CD14-positive monocyte (primary cell): Measurements from ENCODE around the gene CCDC68. TPM values are rescaled to one million over a fixed set of nuclear protein-coding genes. Genes with fewer than 3 reads are reported as not detected.

Experiments
- DNase-seq, 3 donors: peaks; one replicate each; pipeline ENCODE4 v3.0.0-alpha.2; 2011 to 2022
- H2AFZ ChIP-seq: 2 replicates; pipeline ENCODE4 v1.6.0; 2012; ENCODE audit warnings: mild to moderate bottlenecking, low read depth, low read length, inconsistent platforms; ENCODE audit not compliant: insufficient read depth, poor library complexity, severe bottlenecking
- H3K27ac ChIP-seq, 2 donors: 1 replicate in 1 of 2; 2 replicates in 1 of 2; pipeline ENCODE4 v1.5.1; 2012 to 2013; ENCODE audit warnings: low read length in 2 of 2, control low read depth in 1 of 2, inconsistent platforms in 1 of 2, low read depth in 1 of 2, mild to moderate bottlenecking in 1 of 2
- H3K27me3 ChIP-seq, 2 donors: one replicate each; pipeline versions ENCODE4 v1.6.0 to v1.6.1; 2011 to 2013; ENCODE audit warnings: low read length in 2 of 2; ENCODE audit not compliant: control insufficient read depth in 2 of 2, insufficient read depth in 2 of 2
- H3K36me3 ChIP-seq, 2 donors: replicated peaks in 1 of 2; 1 replicate in 1 of 2; 2 replicates in 1 of 2; pipeline versions ENCODE4 v1.5.1 to v1.6.1; 2012 to 2013; ENCODE audit warnings: low read length in 2 of 2, control low read depth in 1 of 2, inconsistent platforms in 1 of 2, mild to moderate bottlenecking in 1 of 2; ENCODE audit not compliant: insufficient read depth in 2 of 2, control insufficient read depth in 1 of 2
- H3K4me1 ChIP-seq, 2 donors: 1 replicate in 1 of 2; 2 replicates in 1 of 2; pipeline versions ENCODE4 v1.5.1 to v1.6.1; 2012 to 2013; ENCODE audit warnings: low read length in 2 of 2, control low read depth in 1 of 2, inconsistent platforms in 1 of 2, mild to moderate bottlenecking in 1 of 2, moderate library complexity in 1 of 2; ENCODE audit not compliant: insufficient read depth in 2 of 2, control insufficient read depth in 1 of 2
- H3K4me2 ChIP-seq: replicated peaks from 2 replicates; pipeline ENCODE3; 2012; ENCODE audit warnings: low read length, moderate library complexity, mild to moderate bottlenecking; ENCODE audit not compliant: poor library complexity, severe bottlenecking; ENCODE audit errors: extremely low read depth
- H3K4me3 ChIP-seq, 3 experiments: fragments of 200-600 bp in 1 of 3; sonication (generic) in 1 of 3; replicated peaks in 1 of 3; 1 replicate in 2 of 3; 2 replicates in 1 of 3; pipeline ENCODE4 v1.5.1; 2011 to 2013; ENCODE audit warnings: low read length in 3 of 3, mild to moderate bottlenecking in 3 of 3, control low read depth in 2 of 3, low read depth in 2 of 3, inconsistent platforms in 1 of 3, moderate library complexity in 1 of 3
- H3K79me2 ChIP-seq: 2 replicates; pipeline ENCODE4 v1.6.0; 2012; ENCODE audit warnings: mild to moderate bottlenecking, control low read depth, inconsistent platforms, low read length, moderate library complexity; ENCODE audit not compliant: insufficient read depth
- H3K9ac ChIP-seq: 2 replicates; pipeline ENCODE4 v1.6.0; 2017; ENCODE audit warnings: low read length, mild to moderate bottlenecking; ENCODE audit not compliant: insufficient read depth, poor library complexity, severe bottlenecking
- H3K9me3 ChIP-seq, 2 donors: replicated peaks in 1 of 2; 1 replicate in 1 of 2; 2 replicates in 1 of 2; pipeline versions ENCODE4 v1.5.1 to v1.6.1; 2012 to 2013; ENCODE audit warnings: low read length in 2 of 2, control low read depth in 1 of 2; ENCODE audit not compliant: control insufficient read depth in 1 of 2, insufficient read depth in 1 of 2
- H4K20me1 ChIP-seq: 2 replicates; pipeline ENCODE4 v1.6.0; 2012; ENCODE audit warnings: mild to moderate bottlenecking, low read length, control low read depth, moderate library complexity; ENCODE audit not compliant: insufficient read depth
- H3K27ac Mint-ChIP-seq, 7 donors: one replicate each; pipeline ENCODE4 v1.8.0; 2020; ENCODE audit warnings: mild to moderate bottlenecking in 7 of 7, mixed read lengths in 7 of 7, moderate library complexity in 6 of 7, inconsistent platforms in 2 of 7
- H3K27me3 Mint-ChIP-seq, 3 donors: one replicate each; pipeline ENCODE4 v1.8.0; 2021 to 2022; ENCODE audit warnings: low read depth in 3 of 3, mild to moderate bottlenecking in 3 of 3, mixed read lengths in 3 of 3, moderate library complexity in 3 of 3, inconsistent platforms in 1 of 3
- H3K36me3 Mint-ChIP-seq, 2 donors: one replicate each; pipeline ENCODE4 v1.8.0; 2020; ENCODE audit warnings: mixed read lengths in 2 of 2, inconsistent platforms in 1 of 2, mild to moderate bottlenecking in 1 of 2
- H3K4me1 Mint-ChIP-seq: one replicate; pipeline ENCODE4 v1.8.0; 2020; ENCODE audit warnings: mild to moderate bottlenecking, mixed read lengths
- H3K4me3 Mint-ChIP-seq, 2 donors: one replicate each; pipeline ENCODE4 v1.8.0; 2020; ENCODE audit warnings: mild to moderate bottlenecking in 2 of 2, mixed read lengths in 2 of 2, moderate library complexity in 1 of 2
- H3K9me3 Mint-ChIP-seq, 7 donors: one replicate each; pipeline ENCODE4 v1.8.0; 2020 to 2022; ENCODE audit warnings: mixed read lengths in 7 of 7, mild to moderate bottlenecking in 6 of 7, moderate library complexity in 6 of 7, inconsistent platforms in 2 of 7
- CTCF ChIP-seq: fragments of 200-600 bp; IDR thresholded peaks from one replicate; pipeline ENCODE4 v1.8.0; 2022; ENCODE audit warnings: antibody characterized with exemption, mild to moderate bottlenecking
- WGBS: methylation state at CpG from one replicate; pipeline ENCODE4 v1.1.5; 2013; ENCODE audit warnings: missing lambda C conversion rate; ENCODE audit not compliant: insufficient coverage; 5-methylcytosine and 5-hydroxymethylcytosine counted together
- intact Hi-C, 2 donors: fragments of 100-400 bp; cut with micrococcal nuclease; formaldehyde crosslinking; loops; one replicate each; pipeline versions ENCODE4 v1.15.0 to v1.15.1; 2023
- polyA plus RNA-seq, 3 donors: library from polyadenylated mRNA; depleted of rRNA in 1 of 3; unstranded in 2 of 3; stranded (reverse) in 1 of 3; fragments of 300-500 nt in 2 of 3; fragments of >200 nt in 1 of 3; fragmentation: Illumina TruSeq in 2 of 3; gene quantifications; 1 replicate in 2 of 3; 2 replicates in 1 of 3; pipeline ENCODE4 v1.2.3, GENCODE V29; 2012 to 2021

Gene CCDC68
- polyA plus RNA-seq, 3 donors = 0.09 to 0.15 TPM; not detected in 1

- Histone ChIP-seq H3K36me3 (no peaks in the 10 kb centered on the region), H3K4me2 (no peak overlapping the region), H3K27me3 (no peaks in the 10 kb centered on the region), H3K4me3 (no peak overlapping the region), H3K9me3 (no peaks in the 10 kb centered on the region), H3K9ac (no peak overlapping the region), H3K79me2 (no peaks in the 10 kb centered on the region), H2AFZ (no peak overlapping the region), H4K20me1 (no peaks in the 10 kb centered on the region), H3K4me1 (peaks cover 0 to 5% of the 10 kb centered on the region in 2 donors), H3K27ac (no peak overlapping the region)
- Mint-ChIP-seq H3K9me3 (no peaks in the 10 kb centered on the region), H3K4me3 (no peak overlapping the region), H3K36me3 (no peaks in the 10 kb centered on the region), H3K27me3 (peaks cover 0 to 1% (median 0%) of the 10 kb centered on the region in 3 donors), H3K27ac (no peak overlapping the region), H3K4me1 (peaks cover 10% of the 10 kb centered on the region)
- WGBS = no CpG with 5 or more reads among the region's 3 CpGs
- intact Hi-C loops = no loop called here
- no peak for TF ChIP-seq CTCF
- no peak for DNase-seq
Observed at GRCh38 chr18:54942569-54942968, 16.7 kb downstream of the CCDC68 start.

DNA sequence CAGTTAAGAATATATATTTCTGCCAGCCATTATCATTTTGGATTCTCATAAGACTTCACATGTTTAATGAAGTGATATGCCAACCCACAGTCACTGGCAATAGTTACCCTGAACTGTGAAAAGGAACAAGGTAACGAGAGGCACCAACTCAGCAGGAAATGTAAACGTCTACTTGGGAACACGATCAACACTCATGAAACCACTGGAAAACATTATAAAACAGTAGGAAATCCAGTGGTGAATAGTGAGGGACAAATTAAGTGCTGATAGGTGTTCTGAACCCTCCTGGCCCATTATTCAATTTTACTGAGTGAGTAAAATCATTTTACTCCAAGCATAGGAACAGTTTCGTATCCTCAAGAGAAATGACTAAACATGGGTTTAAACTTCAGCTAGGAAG lies 17.1 kb downstream of the CCDC68 start:
- no peaks in the 10 kb centered on the region for H3K27me3 ChIP-seq
- H3K4me3 ChIP-seq = no peak overlapping the region
- no peak overlapping the region for H3K27ac ChIP-seq
- H3K36me3 ChIP-seq = no peaks in the 10 kb centered on the region
- intact Hi-C loops = no loop called here
- peaks cover 0 to 5% of the 10 kb centered on the region in 2 donors for H3K4me1 ChIP-seq
- H4K20me1 ChIP-seq = no peaks in the 10 kb centered on the region
- no peak for TF ChIP-seq CTCF
- no peaks in the 10 kb centered on the region for H3K9me3 Mint-ChIP-seq
- H3K27ac Mint-ChIP-seq = no peak overlapping the region
- no peak overlapping the region for H3K4me3 Mint-ChIP-seq
- WGBS = no CpG with 5 or more reads among the region's 4 CpGs
- H3K36me3 Mint-ChIP-seq = no peaks in the 10 kb centered on the region
- no peak for DNase-seq
- no peak overlapping the region for H3K4me2 ChIP-seq
- H3K79me2 ChIP-seq = no peaks in the 10 kb centered on the region
- H3K9me3 ChIP-seq = no peaks in the 10 kb centered on the region
- H3K4me1 Mint-ChIP-seq = peaks cover 10% of the 10 kb centered on the region
- no peak overlapping the region for H2AFZ ChIP-seq
- H3K27me3 Mint-ChIP-seq = peaks cover 0 to 1% (median 0%) of the 10 kb centered on the region in 3 donors
- H3K9ac ChIP-seq = no peak overlapping the region
